ENCODE results near the gene SLCO2B1.

- TF ChIP-seq CTCF (IDR thresholded peaks at IDR 0.05) (no peak), NFYB (CRISPR knock-in tag; conservative IDR thresholded peaks at IDR 0.05; ENCODE audit: low read depth) (no peak), MYBL2 (CRISPR knock-in tag; IDR thresholded peaks at IDR 0.05) (no peak), ETV6 (CRISPR knock-in tag; IDR thresholded peaks at IDR 0.05) (no peak)
Measured at GRCh38 chr11:75200531-75200930, 49.6 kb downstream of the SLCO2B1 start.
